ENCODE measurements around the gene CCL7. TPM values are rescaled to one million over a fixed set of nuclear protein-coding genes. Genes with fewer than 3 reads are reported as not detected.

The CCL7 gene
- total RNA-seq, 2 experiments from 2014 or later, result not detected

- intact Hi-C loops (cut with micrococcal nuclease; ENCODE audit: unreplicated experiment), result no loop called here
- Histone ChIP-seq H3K9me2 (ENCODE audit: insufficient read depth, low read length) (no peaks in the 10 kb centered on the region), H3K79me2 (ENCODE audit: insufficient read depth, low read depth, low read length) (no peaks in the 10 kb centered on the region), H3K36me3 (ENCODE audit: insufficient read depth, low read length) (no peaks in the 10 kb centered on the region), H3K4me3 (ENCODE audit: low read depth, low read length, poor library complexity, severe bottlenecking) (no peak overlapping the region), H3K4me1 (ENCODE audit: insufficient read depth, low read length, poor library complexity, severe bottlenecking) (no peaks in the 10 kb centered on the region), H2AFZ (ENCODE audit: low read length) (no peak overlapping the region), H3K27ac (ENCODE audit: low read depth, low read length, poor library complexity, severe bottlenecking) (no peak overlapping the region), H4K20me1 (ENCODE audit: insufficient read depth, low read length) (no peaks in the 10 kb centered on the region), H3K4me2 (ENCODE audit: low read length) (no peak overlapping the region), H3K9me3 (ENCODE audit: low read length) (no peaks in the 10 kb centered on the region)
- TF ChIP-seq CTCF (conservative IDR thresholded peaks at IDR 0.05; ENCODE audit: low read length) (no peak), EZH2phosphoT487 (IDR thresholded peaks at IDR 0.05; ENCODE audit: borderline replicate concordance, low read depth, low read length) (no peak)
- BruUV-seq (replicated peaks), result no TSS peak
- DNase-seq (ENCODE audit: low spot score), result no peak
- ChIA-PET POLR2A (interaction anchor here (0.6 kb wide), 1 partner anchor 1642 kb away, joined by 3 read pairs; no protein-coding TSS in a partner anchor), CTCF (ENCODE audit: unreplicated experiment) (no interaction called here)
Measured at GRCh38 chr17:34257299-34257985, 12.6 kb upstream of the CCL7 start.

GRCh38 chr17:34257986-34258326 lies 12.1 kb upstream of the CCL7 start:
- Histone ChIP-seq H3K79me2 (ENCODE audit: insufficient read depth, low read depth, low read length) (no peaks in the 10 kb centered on the region), H3K36me3 (ENCODE audit: insufficient read depth, low read length) (no peaks in the 10 kb centered on the region), H3K27ac (ENCODE audit: low read depth, low read length, poor library complexity, severe bottlenecking) (no peak overlapping the region), H3K4me3 (ENCODE audit: low read depth, low read length, poor library complexity, severe bottlenecking) (no peak overlapping the region), H2AFZ (ENCODE audit: low read length) (no peak overlapping the region), H3K4me2 (ENCODE audit: low read length) (no peak overlapping the region), H3K9me3 (ENCODE audit: low read length) (no peaks in the 10 kb centered on the region), H4K20me1 (ENCODE audit: insufficient read depth, low read length) (no peaks in the 10 kb centered on the region), H3K4me1 (ENCODE audit: insufficient read depth, low read length, poor library complexity, severe bottlenecking) (no peaks in the 10 kb centered on the region), H3K9me2 (ENCODE audit: insufficient read depth, low read length) (no peaks in the 10 kb centered on the region)
- DNase-seq (ENCODE audit: low spot score), result no peak
- CTCF ChIA-PET (ENCODE audit: unreplicated experiment), result no interaction called here
- TF ChIP-seq EZH2phosphoT487 (IDR thresholded peaks at IDR 0.05; ENCODE audit: borderline replicate concordance, low read depth, low read length) (no peak), CTCF (conservative IDR thresholded peaks at IDR 0.05; ENCODE audit: low read length) (no peak)
- intact Hi-C loops (cut with micrococcal nuclease; ENCODE audit: unreplicated experiment), result no loop called here
- POLR2A ChIA-PET, result no interaction called here
- no TSS peak for BruUV-seq (replicated peaks)

- no peak overlapping the region for H2AFZ ChIP-seq (ENCODE audit: low read length)
- no peaks in the 10 kb centered on the region for H3K4me1 ChIP-seq (ENCODE audit: insufficient read depth, low read length, poor library complexity, severe bottlenecking)
- no peaks in the 10 kb centered on the region for H4K20me1 ChIP-seq (ENCODE audit: insufficient read depth, low read length)
- H3K36me3 ChIP-seq (ENCODE audit: insufficient read depth, low read length), result no peaks in the 10 kb centered on the region
- TF ChIP-seq CTCF (conservative IDR thresholded peaks at IDR 0.05; ENCODE audit: low read length), result no peak
- TF ChIP-seq EZH2phosphoT487 (IDR thresholded peaks at IDR 0.05; ENCODE audit: borderline replicate concordance, low read depth, low read length), result no peak
- H3K27ac ChIP-seq (ENCODE audit: low read depth, low read length, poor library complexity, severe bottlenecking), result no peak overlapping the region
- H3K4me3 ChIP-seq (ENCODE audit: low read depth, low read length, poor library complexity, severe bottlenecking), result no peak overlapping the region
- no TSS peak for BruUV-seq (replicated peaks)
- H3K79me2 ChIP-seq (ENCODE audit: insufficient read depth, low read depth, low read length), result no peaks in the 10 kb centered on the region
- ChIA-PET POLR2A (no interaction called here), CTCF (ENCODE audit: unreplicated experiment) (no interaction called here)
- intact Hi-C loops (cut with micrococcal nuclease; ENCODE audit: unreplicated experiment), result no loop called here
- H3K9me3 ChIP-seq (ENCODE audit: low read length), result no peaks in the 10 kb centered on the region
- no peaks in the 10 kb centered on the region for H3K9me2 ChIP-seq (ENCODE audit: insufficient read depth, low read length)
- no peak overlapping the region for H3K4me2 ChIP-seq (ENCODE audit: low read length)
- DNase-seq (ENCODE audit: low spot score), result no peak
Measured at GRCh38 chr17:34259146-34259545, 10.9 kb upstream of the CCL7 start.

Data from OCI-LY7 (cell line).